ENCODE results near the gene BARX2. TPM values are rescaled to one million over a fixed set of nuclear protein-coding genes. Genes with fewer than 3 reads are reported as not detected.

Gene BARX2
- total RNA-seq, 1 donor from 2014 or later, result 9.1 TPM

DNA sequence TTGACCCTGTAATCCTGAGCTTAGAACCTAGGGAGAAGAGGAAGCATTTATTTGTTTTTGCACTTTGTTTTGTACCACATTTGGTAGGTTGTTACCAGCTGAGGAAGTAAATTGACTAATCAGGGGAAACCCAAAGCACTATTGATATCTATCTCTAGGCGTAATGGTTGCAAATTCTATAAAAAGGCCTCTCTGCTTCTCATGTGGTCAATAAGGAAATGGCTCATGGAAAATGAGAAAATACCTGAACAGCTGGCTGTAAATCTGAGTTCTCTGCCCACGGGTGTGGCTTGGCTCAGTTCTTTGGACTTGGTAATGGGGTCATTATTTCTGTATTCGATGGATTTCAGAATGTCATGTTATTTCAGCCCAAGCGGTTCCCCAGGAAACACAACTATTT is 42.4 kb downstream of the BARX2 start:
- H3K27me3 Mint-ChIP-seq (ENCODE audit: insufficient read depth), result no peaks in the 10 kb centered on the region
- no peak for DNase-seq (ENCODE audit: low spot score)
- intact Hi-C loops (cut with micrococcal nuclease), result loop anchor here (1.0 kb wide), 5 partner anchors 9 to 225 kb away; no protein-coding TSS in a partner anchor
- H3K4me3 Mint-ChIP-seq, result peak overlapping the region; percentile 40
- peaks cover 7% of the 10 kb centered on the region for H3K36me3 Mint-ChIP-seq (ENCODE audit: low read depth)
- peaks cover 3% of the 10 kb centered on the region for H3K9me3 Mint-ChIP-seq
- peaks cover 29% of the 10 kb centered on the region for H3K4me1 Mint-ChIP-seq (ENCODE audit: low read depth)
- peak overlapping the region; percentile 81 for H3K27ac Mint-ChIP-seq

DNA sequence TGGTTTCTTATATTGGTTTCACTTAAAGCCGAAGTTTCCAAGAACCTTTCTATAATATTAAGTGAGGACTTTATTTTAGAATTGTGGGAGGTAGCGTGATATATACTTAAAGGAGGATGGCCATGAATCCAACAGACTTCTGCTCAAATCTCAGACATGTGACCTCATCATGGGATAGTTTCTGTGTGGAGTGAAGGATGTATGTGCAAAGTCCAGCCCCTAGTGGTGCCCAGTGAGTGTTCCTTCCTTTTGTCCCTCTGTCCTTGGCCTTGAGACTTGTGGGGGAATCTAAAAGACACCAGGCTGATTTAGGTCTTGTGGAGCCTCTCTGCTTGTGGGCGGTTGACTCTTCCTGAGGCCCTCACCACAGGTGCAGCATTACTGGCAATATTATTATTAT is 43.7 kb downstream of the BARX2 start:
- intact Hi-C loops (cut with micrococcal nuclease), result no loop called here
- no peaks in the 10 kb centered on the region for H3K27me3 Mint-ChIP-seq (ENCODE audit: insufficient read depth)

DNA sequence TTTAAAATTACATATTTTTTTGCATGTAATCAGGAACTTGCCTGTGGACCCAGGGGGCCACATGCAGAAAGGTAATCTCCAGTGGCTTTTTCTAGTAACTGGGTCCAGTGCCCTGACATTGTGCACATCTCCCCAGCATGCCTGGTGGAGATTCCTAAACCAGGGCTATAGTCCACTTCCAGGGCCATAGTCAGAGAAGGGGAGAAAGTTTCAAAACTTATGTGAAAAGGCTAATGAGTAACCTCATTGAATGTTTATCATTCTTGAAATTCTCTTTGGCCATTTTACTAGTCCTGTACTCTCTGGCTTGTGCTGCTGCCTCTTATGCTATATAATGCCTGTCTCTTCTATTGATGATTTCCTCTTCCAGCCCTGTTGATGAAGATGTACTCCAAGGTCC is 47.8 kb downstream of the BARX2 start:
- no peak for DNase-seq (ENCODE audit: low spot score)
- H3K4me3 Mint-ChIP-seq, result no peak overlapping the region
- intact Hi-C loops (cut with micrococcal nuclease), result no loop called here
- peaks cover 6% of the 10 kb centered on the region for H3K36me3 Mint-ChIP-seq (ENCODE audit: low read depth)
- no peaks in the 10 kb centered on the region for H3K27me3 Mint-ChIP-seq (ENCODE audit: insufficient read depth)
- no peak overlapping the region for H3K27ac Mint-ChIP-seq
- peaks cover 18% of the 10 kb centered on the region for H3K4me1 Mint-ChIP-seq (ENCODE audit: low read depth)
- H3K9me3 Mint-ChIP-seq, result no peaks in the 10 kb centered on the region

More for the DNA sequence above, 43.7 kb downstream of the BARX2 start:
- Mint-ChIP-seq H3K4me3 (no peak overlapping the region), H3K9me3 (peaks cover 3% of the 10 kb centered on the region), H3K36me3 (ENCODE audit: low read depth) (peaks cover 7% of the 10 kb centered on the region), H3K27ac (no peak overlapping the region), H3K4me1 (ENCODE audit: low read depth) (peaks cover 29% of the 10 kb centered on the region)
- no peak for DNase-seq (ENCODE audit: low spot score)

DNA sequence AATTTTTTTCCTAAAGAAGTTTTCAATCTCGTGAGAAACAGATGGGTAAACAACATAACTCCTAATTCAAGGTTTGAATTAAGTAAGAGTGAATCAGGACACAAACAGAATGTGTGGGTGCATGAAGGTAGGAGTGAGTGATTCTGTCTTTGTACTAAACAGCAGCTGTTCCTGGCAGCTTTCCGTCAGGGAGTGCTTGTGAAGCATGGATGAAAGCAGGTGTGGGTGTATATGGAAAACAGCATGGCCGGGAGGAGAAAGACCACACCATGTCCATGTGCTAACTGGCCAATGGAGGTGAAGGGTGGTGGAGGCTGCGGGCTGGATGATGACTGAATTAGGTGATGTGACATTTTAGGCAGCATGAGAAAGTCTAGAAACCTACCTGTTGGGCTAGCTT is 49.6 kb downstream of the BARX2 start:
- Mint-ChIP-seq H3K4me1 (ENCODE audit: low read depth) (peaks cover 7% of the 10 kb centered on the region), H3K27me3 (ENCODE audit: insufficient read depth) (no peaks in the 10 kb centered on the region), H3K9me3 (no peaks in the 10 kb centered on the region), H3K36me3 (ENCODE audit: low read depth) (peaks cover 6% of the 10 kb centered on the region), H3K4me3 (no peak overlapping the region), H3K27ac (no peak overlapping the region)
- DNase-seq (ENCODE audit: low spot score), result no peak
- intact Hi-C loops (cut with micrococcal nuclease), result no loop called here

DNA sequence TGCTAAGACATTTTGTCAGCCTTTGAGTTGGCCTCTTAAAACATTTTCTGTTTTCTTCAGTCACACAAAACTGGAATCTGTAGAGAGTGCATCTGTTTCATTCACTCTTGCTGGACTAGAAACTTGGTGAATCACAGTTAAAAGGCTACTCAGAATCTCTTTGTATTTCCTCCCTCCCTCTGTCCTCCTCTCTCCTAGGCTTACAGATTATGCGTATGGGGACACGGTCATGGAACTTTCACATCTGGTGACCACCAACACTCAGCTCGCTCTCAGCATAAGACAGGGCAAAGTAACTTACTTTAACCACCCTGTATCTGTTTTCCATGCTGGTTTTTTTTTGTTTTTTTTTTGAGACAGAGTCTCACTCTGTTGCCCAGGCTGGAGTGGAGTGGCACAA is 50.4 kb downstream of the BARX2 start:
- Mint-ChIP-seq H3K4me3 (no peak overlapping the region), H3K36me3 (ENCODE audit: low read depth) (peaks cover 2% of the 10 kb centered on the region), H3K27me3 (ENCODE audit: insufficient read depth) (peaks cover 4% of the 10 kb centered on the region), H3K27ac (no peak overlapping the region), H3K9me3 (peaks cover 1% of the 10 kb centered on the region), H3K4me1 (ENCODE audit: low read depth) (peaks cover 7% of the 10 kb centered on the region)
- intact Hi-C loops (cut with micrococcal nuclease), result no loop called here
- no peak for DNase-seq (ENCODE audit: low spot score)

DNA sequence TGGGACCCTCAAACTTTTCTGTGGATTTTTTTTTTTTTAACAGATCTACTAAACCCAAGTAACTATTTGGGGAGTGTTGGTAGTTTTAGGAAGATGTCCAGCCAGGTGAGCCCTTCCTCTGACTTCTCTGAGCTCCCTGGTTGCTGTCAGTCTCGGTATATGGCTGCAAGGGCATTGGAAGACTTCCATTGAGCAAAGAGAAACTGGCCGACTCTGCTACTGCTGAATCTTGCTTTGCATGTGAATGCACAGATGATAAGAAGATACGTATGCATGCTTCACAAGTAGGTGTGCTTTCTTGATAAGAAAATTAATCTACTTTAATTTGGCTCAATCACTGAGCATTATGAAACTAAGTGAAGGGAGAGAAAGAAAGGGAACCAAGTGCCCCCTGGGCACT is 51.1 kb downstream of the BARX2 start:
- H3K36me3 Mint-ChIP-seq (ENCODE audit: low read depth), result peaks cover 2% of the 10 kb centered on the region
- peaks cover 7% of the 10 kb centered on the region for H3K4me1 Mint-ChIP-seq (ENCODE audit: low read depth)
- H3K9me3 Mint-ChIP-seq, result peaks cover 6% of the 10 kb centered on the region
- intact Hi-C loops (cut with micrococcal nuclease), result no loop called here
- peaks cover 4% of the 10 kb centered on the region for H3K27me3 Mint-ChIP-seq (ENCODE audit: insufficient read depth)
- no peak overlapping the region for H3K27ac Mint-ChIP-seq
- H3K4me3 Mint-ChIP-seq, result no peak overlapping the region
- DNase-seq (ENCODE audit: low spot score), result no peak

DNA sequence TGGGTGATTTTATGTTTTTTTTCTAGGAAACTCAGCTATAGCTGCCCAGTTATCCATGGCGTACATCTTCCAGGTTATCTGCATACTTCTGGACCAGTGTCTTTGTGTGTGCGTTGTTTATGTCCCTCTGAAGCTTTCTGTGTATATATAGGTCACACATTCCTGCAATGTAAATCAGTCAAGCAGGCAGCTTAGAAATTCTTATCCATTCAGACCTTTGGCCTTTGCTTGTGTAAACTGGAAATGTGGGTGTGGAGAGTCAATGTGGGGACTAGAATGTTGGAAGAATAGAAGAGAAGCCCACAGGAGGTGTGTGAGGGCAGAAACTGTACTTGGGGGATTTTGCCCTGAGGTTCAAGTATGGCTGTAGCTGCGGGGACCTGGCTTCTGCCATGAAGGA is 51.7 kb downstream of the BARX2 start:
- Mint-ChIP-seq H3K27ac (no peak overlapping the region), H3K9me3 (peaks cover 6% of the 10 kb centered on the region), H3K4me3 (no peak overlapping the region), H3K27me3 (ENCODE audit: insufficient read depth) (peaks cover 4% of the 10 kb centered on the region), H3K36me3 (ENCODE audit: low read depth) (peaks cover 2% of the 10 kb centered on the region), H3K4me1 (ENCODE audit: low read depth) (peaks cover 7% of the 10 kb centered on the region)
- no peak for DNase-seq (ENCODE audit: low spot score)
- intact Hi-C loops (cut with micrococcal nuclease), result no loop called here

DNA sequence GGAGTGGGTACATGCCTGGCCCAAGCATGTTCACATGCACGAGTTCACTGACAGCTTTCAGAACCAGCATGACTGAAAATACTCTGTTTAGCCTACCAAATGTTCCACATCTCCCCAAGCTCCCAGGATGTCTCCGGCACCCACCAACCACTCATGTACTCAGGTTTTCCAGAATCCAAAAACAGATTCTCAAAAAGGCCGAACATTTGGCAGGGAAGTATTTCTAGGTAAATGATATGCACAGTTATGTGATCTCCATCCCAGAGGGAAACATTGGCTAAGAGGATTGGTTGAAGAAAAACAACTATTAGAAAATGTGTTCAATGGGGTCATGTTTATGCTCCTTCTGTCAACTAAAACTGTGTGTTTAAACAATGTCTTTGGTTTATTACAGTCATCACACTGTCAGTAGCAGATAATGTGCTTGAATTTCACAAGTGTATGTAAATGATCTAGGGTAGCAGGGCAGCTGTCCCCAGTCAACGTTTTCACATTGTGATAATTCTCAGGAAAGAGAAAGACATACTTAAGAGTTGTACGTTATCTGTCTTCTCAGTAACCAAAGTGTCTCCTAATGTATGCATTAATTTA is 52.3 kb downstream of the BARX2 start:
- DNase-seq (ENCODE audit: low spot score), result no peak
- H3K9me3 Mint-ChIP-seq, result peaks cover 9% of the 10 kb centered on the region
- H3K27me3 Mint-ChIP-seq (ENCODE audit: insufficient read depth), result peaks cover 6% of the 10 kb centered on the region
- no peak overlapping the region for H3K27ac Mint-ChIP-seq
- intact Hi-C loops (cut with micrococcal nuclease), result no loop called here
- peaks cover 2% of the 10 kb centered on the region for H3K36me3 Mint-ChIP-seq (ENCODE audit: low read depth)
- H3K4me3 Mint-ChIP-seq, result no peak overlapping the region
- peaks cover 7% of the 10 kb centered on the region for H3K4me1 Mint-ChIP-seq (ENCODE audit: low read depth)

DNA sequence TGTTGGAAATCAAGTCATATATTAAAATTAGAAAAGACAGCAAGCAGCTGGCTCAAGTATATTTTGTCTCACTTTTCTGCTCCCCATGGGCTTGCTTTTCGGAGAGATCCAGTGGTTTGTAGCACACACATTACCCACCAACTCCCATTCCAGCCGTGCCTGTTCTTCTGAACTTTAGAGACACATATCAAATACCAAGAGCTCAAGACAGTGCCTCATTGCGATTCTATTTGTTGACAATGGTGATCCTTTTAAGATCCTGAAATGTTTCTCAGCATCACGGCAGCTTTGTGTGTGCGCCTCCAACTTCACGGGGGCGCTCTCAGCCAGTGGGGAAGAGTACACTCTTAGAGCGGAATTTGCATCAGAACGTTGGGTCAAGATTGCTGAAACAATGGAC is 52.9 kb downstream of the BARX2 start:
- no peak overlapping the region for H3K4me3 Mint-ChIP-seq
- intact Hi-C loops (cut with micrococcal nuclease), result no loop called here
- no peak for DNase-seq (ENCODE audit: low spot score)
- H3K36me3 Mint-ChIP-seq (ENCODE audit: low read depth), result peaks cover 2% of the 10 kb centered on the region
- peaks cover 7% of the 10 kb centered on the region for H3K4me1 Mint-ChIP-seq (ENCODE audit: low read depth)
- H3K9me3 Mint-ChIP-seq, result peaks cover 12% of the 10 kb centered on the region
- H3K27me3 Mint-ChIP-seq (ENCODE audit: insufficient read depth), result peaks cover 6% of the 10 kb centered on the region
- no peak overlapping the region for H3K27ac Mint-ChIP-seq

DNA sequence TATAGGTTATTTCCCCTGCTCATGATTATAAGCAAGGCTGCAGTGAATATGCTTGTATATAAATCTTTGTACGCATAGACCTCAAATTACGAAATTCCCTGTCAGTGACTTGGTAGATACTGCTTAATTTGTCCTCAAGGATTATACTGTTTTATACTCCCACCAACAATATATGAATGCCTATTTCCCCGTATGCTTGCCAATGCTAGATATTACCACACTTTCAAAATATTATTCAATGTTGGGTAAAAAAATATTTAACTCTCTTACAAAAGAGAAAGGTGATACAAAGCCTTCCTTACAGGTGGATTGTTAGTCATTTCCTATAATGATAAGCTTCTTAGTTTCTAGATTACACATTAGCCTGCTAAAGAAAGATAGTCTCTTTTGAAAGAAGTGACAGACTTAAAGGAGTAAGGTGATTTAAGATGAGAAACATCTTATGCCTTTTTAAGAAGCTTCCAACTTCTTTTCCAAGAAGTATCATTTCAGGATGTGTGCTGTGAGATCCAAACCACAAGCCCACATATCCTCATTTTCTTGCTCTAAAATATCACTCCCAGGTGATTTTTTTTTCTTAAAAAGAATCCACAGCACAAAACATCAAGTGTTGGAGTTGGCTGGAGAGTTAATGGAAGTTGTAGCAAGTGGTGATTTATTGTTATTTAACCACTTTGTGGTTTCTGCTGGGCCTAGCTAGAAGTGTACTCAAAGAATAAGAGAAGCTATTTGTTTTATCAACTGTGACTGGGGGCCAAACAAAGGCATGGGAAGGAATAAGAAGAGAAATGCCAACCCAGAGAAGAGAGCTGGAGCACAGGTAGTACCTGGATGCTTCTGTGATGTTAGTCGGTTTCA is 59.2 kb downstream of the BARX2 start:
- peaks cover 34% of the 10 kb centered on the region for H3K4me1 Mint-ChIP-seq (ENCODE audit: low read depth)
- H3K4me3 Mint-ChIP-seq, result no peak overlapping the region
- peaks cover 6% of the 10 kb centered on the region for H3K27me3 Mint-ChIP-seq (ENCODE audit: insufficient read depth)
- H3K27ac Mint-ChIP-seq, result peak overlapping the region; percentile 2
- H3K9me3 Mint-ChIP-seq, result peaks cover 12% of the 10 kb centered on the region
- no peak for DNase-seq (ENCODE audit: low spot score)
- intact Hi-C loops (cut with micrococcal nuclease), result loop anchor here (1.0 to 2.0 kb wide), 3 partner anchors 12 to 26 kb away; no protein-coding TSS in a partner anchor
- peaks cover 3% of the 10 kb centered on the region for H3K36me3 Mint-ChIP-seq (ENCODE audit: low read depth)

DNA sequence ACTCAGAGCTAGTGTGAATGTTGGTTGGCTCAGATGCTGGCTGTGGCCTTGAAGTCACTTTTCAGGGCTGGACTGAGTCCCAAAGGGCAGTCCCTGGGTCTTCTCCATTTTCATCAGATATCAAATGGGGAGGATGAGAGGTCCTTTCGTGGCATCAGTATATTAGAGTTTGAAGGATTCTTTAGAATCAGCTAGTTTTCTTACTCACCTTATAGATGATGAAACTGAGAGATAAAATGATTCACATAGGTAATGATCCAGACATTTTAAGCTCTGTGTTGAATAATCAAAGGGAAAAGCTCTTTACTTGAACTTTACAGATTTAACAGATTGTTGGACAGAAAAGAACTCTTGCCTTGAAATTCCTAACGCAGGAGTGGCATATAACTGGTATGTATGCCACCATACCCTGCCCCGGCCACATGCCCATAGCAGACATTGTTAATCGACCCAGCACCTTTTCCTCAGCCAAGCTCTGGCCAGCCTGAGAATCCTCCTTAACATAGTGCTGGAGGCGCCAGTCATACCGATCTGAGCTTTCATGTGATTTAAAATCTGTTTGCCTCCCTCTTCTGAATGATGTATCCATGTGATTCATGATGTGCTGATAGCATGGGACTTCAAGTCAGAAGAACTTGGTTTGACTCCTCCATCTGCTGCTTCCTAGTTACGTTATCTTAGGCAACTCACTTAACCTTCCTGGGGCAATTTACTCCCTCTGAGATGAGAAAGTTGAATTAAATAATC is 60.0 kb downstream of the BARX2 start:
- DNase-seq (ENCODE audit: low spot score), result no peak
- Mint-ChIP-seq H3K4me1 (ENCODE audit: low read depth) (peaks cover 38% of the 10 kb centered on the region), H3K4me3 (no peak overlapping the region), H3K36me3 (ENCODE audit: low read depth) (peaks cover 3% of the 10 kb centered on the region), H3K9me3 (peaks cover 12% of the 10 kb centered on the region), H3K27me3 (ENCODE audit: insufficient read depth) (peaks cover 4% of the 10 kb centered on the region), H3K27ac (no peak overlapping the region)
- intact Hi-C loops (cut with micrococcal nuclease), result loop anchor here (1.0 to 2.0 kb wide), 2 partner anchors 12 to 27 kb away; no protein-coding TSS in a partner anchor

DNA sequence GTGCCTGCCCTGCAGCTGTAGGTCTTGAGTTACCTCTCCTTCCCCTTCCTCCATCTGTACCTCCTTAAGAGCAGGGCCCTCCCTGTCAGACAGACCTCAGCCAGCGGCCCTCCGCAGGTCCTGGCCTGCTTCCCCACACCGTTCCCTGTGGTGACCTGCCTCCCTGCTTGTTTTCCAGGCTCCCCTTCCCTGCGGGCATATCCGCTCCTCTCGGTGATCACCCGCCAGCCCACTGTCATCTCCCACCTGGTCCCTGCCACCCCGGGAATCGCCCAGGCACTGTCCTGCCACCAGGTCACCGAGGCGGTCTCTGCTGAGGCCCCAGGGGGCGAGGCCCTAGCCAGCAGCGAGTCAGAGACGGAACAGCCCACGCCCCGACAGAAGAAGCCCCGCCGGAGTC is 60.9 kb downstream of the BARX2 start:
- intact Hi-C loops (cut with micrococcal nuclease), result no loop called here
- no peak for DNase-seq (ENCODE audit: low spot score)
- Mint-ChIP-seq H3K36me3 (ENCODE audit: low read depth) (peaks cover 3% of the 10 kb centered on the region), H3K4me3 (no peak overlapping the region), H3K27ac (no peak overlapping the region), H3K9me3 (peaks cover 5% of the 10 kb centered on the region), H3K27me3 (ENCODE audit: insufficient read depth) (peaks cover 2% of the 10 kb centered on the region), H3K4me1 (ENCODE audit: low read depth) (peaks cover 38% of the 10 kb centered on the region)

Measured in activated T-helper 1 cell treated with anti-CD3 and anti-CD28 coated beads, Interleukin-12 subunit alpha, Interleukin-12 subunit beta, Interleukin-2, Interleukin-4 antibody, amounts not matched to agents 30 ng/mL and 10 ng/mL and 1 ng/mL, durations not matched to agents 14 hours and 24 hours and 36 hours (primary cell).